HFF-Myc (cell line): ENCODE data around the gene CCDC8.
"Not testable (repeated sequence)": the region's sequence is repeated elsewhere in the genome, so short reads cannot be mapped to it uniquely, and the experiment has no call there.

ENCODE experiments used
- DNase-seq: peaks from one replicate; pipeline ENCODE4 v3.0.0-alpha.2; 2011; ENCODE audit warnings: low read depth; ENCODE audit errors: extremely low read depth
- H3K4me3 ChIP-seq: replicated peaks from 2 replicates; pipeline ENCODE4 v1.5.1; 2011; ENCODE audit warnings: low read depth, mild to moderate bottlenecking, control low read depth, low read length
- TF ChIP-seq, protein P1 (sequence below): IDR thresholded peaks from 2 replicates; pipeline ENCODE4 v1.5.1; 2012; ENCODE audit warnings: mild to moderate bottlenecking, low read depth, low read length, control low read depth; ENCODE audit errors: missing control alignments

CCDC8 gene

GRCh38 chr19:46404055-46404752 is 9.2 kb downstream of the CCDC8 start:
- TF ChIP-seq, protein P1, sequence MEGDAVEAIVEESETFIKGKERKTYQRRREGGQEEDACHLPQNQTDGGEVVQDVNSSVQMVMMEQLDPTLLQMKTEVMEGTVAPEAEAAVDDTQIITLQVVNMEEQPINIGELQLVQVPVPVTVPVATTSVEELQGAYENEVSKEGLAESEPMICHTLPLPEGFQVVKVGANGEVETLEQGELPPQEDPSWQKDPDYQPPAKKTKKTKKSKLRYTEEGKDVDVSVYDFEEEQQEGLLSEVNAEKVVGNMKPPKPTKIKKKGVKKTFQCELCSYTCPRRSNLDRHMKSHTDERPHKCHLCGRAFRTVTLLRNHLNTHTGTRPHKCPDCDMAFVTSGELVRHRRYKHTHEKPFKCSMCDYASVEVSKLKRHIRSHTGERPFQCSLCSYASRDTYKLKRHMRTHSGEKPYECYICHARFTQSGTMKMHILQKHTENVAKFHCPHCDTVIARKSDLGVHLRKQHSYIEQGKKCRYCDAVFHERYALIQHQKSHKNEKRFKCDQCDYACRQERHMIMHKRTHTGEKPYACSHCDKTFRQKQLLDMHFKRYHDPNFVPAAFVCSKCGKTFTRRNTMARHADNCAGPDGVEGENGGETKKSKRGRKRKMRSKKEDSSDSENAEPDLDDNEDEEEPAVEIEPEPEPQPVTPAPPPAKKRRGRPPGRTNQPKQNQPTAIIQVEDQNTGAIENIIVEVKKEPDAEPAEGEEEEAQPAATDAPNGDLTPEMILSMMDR, result peak; percentile 31
- no peak for DNase-seq
- peak overlapping the region; percentile 24; the same call in 1 of the 2 replicates for H3K4me3 ChIP-seq

DNA sequence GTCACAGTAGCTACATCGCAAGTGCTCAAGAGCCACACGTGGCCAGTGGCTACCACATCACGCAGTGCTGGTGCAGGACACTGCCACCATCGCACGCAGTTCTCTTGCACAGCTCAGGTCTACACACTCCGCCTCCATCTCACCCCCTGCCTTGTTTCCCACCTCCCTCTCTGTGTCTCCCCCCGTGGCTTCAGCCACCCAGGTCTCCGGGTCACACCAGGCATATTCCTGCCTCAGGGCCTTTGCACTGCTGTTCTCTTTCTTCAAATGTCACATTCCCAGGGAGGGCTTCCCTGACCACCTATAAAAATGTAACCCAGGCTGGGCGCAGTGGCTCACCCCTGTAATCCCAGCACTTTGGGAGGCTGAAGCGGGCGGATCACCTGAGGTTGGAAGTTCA is 10.6 kb downstream of the CCDC8 start:
- no peak overlapping the region for H3K4me3 ChIP-seq
- DNase-seq, result no peak
- TF ChIP-seq, protein P1, result no peak

GRCh38 chr19:46397801-46398479 is 15.4 kb downstream of the CCDC8 start:
- not testable (repeated sequence) for DNase-seq

GRCh38 chr19:46394402-46394797 is 19.0 kb downstream of the CCDC8 start:
- DNase-seq, result no peak
- TF ChIP-seq, protein P1, result no peak
- no peak overlapping the region for H3K4me3 ChIP-seq

More at GRCh38 chr19:46397801-46398479, 15.4 kb downstream of the CCDC8 start:
- H3K4me3 ChIP-seq, result not testable (repeated sequence)

DNA sequence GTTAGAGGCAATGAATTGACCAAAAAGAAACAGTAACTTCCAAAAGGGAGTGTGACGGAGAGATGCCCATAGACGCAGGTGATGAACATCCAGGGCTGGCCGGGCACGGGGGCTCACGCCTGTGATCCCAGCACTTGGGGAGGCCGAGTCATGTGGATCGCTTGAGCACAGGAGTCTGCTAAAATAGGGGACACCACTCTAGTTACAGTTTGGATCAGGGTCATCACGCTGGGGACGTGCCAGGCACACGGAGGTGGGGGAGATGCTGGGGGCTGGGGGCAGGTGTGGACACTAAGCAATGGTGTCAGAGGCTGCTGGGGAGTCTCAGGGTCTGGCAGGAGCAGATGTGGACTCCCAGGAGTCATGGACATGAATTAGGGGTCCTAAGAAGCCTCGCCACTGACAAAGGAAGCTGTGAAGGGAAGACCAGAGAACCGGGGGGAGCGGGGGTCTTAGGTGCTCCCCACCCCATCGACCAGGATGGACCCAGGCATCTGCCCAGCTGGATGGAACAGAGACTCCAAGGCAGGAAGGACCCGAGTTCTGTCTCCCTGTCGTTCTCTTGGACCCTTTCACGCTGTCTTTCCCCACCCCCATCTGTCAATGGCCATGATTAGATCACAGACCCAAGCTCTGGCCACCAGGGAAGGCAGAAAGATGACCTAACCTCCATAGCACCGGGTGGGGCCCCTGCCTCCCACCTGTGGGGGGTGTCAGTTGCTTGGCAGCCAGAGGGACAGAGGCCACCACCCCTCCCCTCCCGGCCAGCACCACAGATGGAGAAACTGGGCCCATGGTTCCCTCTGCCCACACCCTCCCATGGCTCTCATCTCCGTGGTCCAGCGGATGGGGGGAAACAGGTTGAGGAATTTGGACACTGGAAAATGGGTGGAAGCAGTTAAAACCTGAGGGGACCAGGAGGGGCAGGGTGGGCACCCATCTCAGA is 19.6 kb downstream of the CCDC8 start:
- TF ChIP-seq, protein P1, result no peak
- no peak for DNase-seq
- H3K4me3 ChIP-seq, result no peak overlapping the region

GRCh38 chr19:46392837-46393236 is 20.5 kb downstream of the CCDC8 start:
- TF ChIP-seq, protein P1, result no peak
- H3K4me3 ChIP-seq, result no peak overlapping the region
- no peak for DNase-seq
